Esophagus squamous epithelium (tissue), 4 donors: ENCODE results near the gene CD247.

Experiments used
- POLR2A ChIP-seq, 4 donors: fragments of 450-650 bp; IDR thresholded peaks; one replicate each; pipeline ENCODE4 v1.6.1; 2017; ENCODE audit warnings: antibody characterized with exemption in 4 of 4, mild to moderate bottlenecking in 4 of 4, moderate library complexity in 3 of 4
- TF ChIP-seq, protein P1 (sequence below), 6 experiments: fragments of 450-650 bp in 4 of 6; fragments of 200-600 bp in 2 of 6; sonication (generic) in 2 of 6; IDR thresholded peaks; one replicate each; pipeline ENCODE4 v1.5.1; 2016 to 2019; ENCODE audit warnings: antibody characterized with exemption in 6 of 6, mild to moderate bottlenecking in 4 of 6, moderate library complexity in 4 of 6

- TF ChIP-seq, protein P1, sequence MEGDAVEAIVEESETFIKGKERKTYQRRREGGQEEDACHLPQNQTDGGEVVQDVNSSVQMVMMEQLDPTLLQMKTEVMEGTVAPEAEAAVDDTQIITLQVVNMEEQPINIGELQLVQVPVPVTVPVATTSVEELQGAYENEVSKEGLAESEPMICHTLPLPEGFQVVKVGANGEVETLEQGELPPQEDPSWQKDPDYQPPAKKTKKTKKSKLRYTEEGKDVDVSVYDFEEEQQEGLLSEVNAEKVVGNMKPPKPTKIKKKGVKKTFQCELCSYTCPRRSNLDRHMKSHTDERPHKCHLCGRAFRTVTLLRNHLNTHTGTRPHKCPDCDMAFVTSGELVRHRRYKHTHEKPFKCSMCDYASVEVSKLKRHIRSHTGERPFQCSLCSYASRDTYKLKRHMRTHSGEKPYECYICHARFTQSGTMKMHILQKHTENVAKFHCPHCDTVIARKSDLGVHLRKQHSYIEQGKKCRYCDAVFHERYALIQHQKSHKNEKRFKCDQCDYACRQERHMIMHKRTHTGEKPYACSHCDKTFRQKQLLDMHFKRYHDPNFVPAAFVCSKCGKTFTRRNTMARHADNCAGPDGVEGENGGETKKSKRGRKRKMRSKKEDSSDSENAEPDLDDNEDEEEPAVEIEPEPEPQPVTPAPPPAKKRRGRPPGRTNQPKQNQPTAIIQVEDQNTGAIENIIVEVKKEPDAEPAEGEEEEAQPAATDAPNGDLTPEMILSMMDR (IDR thresholded peaks at IDR 0.05) = no peak
- no peak for TF ChIP-seq POLR2A (IDR thresholded peaks at IDR 0.05)
These were observed 74.6 kb downstream of the CD247 start for GRCh38 chr1:167443757-167444156.
